K562 (cell line): ENCODE results near the gene SLC25A36. TPM values are rescaled to one million over a fixed set of nuclear protein-coding genes. Genes with fewer than 3 reads are reported as not detected.

ENCODE experiments used
- ATAC-seq: fragments of 200-7000 bp; cut with Tn5 transposase; 3 replicates; pipeline ENCODE4 v1.9.1; 2020; ENCODE audit warnings: moderate library complexity
- BruUV-seq: library from RNA; stranded (reverse); fragments of 400-500 nt; replicated peaks from 2 replicates; lab custom pipeline; 2021; lab: Mats Ljungman, UMichigan
- CTCF ChIA-PET: fragments of 300-600 bp; formaldehyde crosslinking; extraction: SDS; loops from one replicate; lab custom pipeline; 2021; ENCODE audit warnings: low intra/inter-chr PET ratio; lab: Yijun Ruan, JAX
- POLR2A ChIA-PET: fragments of 300-600, 350-650 bp; sonication (Branson Sonifier 250); formaldehyde crosslinking; extraction: SDS; loops from one replicate; lab custom pipeline; 2021; ENCODE audit warnings: antibody characterized with exemption, inconsistent platforms; lab: Yijun Ruan, JAX
- DNase-seq, 4 experiments: peaks; one replicate each; pipeline versions ENCODE4 v3.0.0 to v3.0.0-alpha.2; 2011 to 2018; ENCODE audit warnings: low spot score in 3 of 4, mixed read lengths in 3 of 4; ENCODE audit errors: extremely low read depth in 1 of 4
- FAIRE-seq: peaks from 2 replicates; lab custom pipeline; 2011; peaks lifted over from hg19 to GRCh38; lab: Jason Lieb, UNC
- H2AFZ ChIP-seq: 2 replicates; pipeline ENCODE4 v1.6.0; 2011; ENCODE audit warnings: low read depth, low read length, control low read depth, inconsistent platforms
- H3K27ac ChIP-seq: fragments of 200-600 bp; 3 replicates; pipeline ENCODE4 v1.8.0; 2011; ENCODE audit warnings: low read depth, mild to moderate bottlenecking, control low read depth, inconsistent platforms, low read length, moderate library complexity, mixed read lengths; ENCODE audit errors: extremely low read depth
- H3K27me3 ChIP-seq, 2 experiments: fragments of 300-600 bp in 1 of 2; 2 replicates in 1 of 2; 3 replicates in 1 of 2; pipeline versions ENCODE4 v1.6.0 to v1.8.0; 2011; ENCODE audit warnings: inconsistent platforms in 2 of 2, low read length in 2 of 2, mild to moderate bottlenecking in 1 of 2, mixed read lengths in 1 of 2, moderate library complexity in 1 of 2; ENCODE audit not compliant: control insufficient read depth in 2 of 2, insufficient read depth in 2 of 2
- H3K36me3 ChIP-seq: fragments of 300-600 bp; 3 replicates; pipeline ENCODE4 v1.8.0; 2011; ENCODE audit warnings: mild to moderate bottlenecking, low read length, inconsistent platforms; ENCODE audit not compliant: control insufficient read depth, insufficient read depth
- H3K4me1 ChIP-seq, 2 experiments: fragments of 200-600 bp in 1 of 2; replicated peaks in 1 of 2; 2 replicates in 1 of 2; 3 replicates in 1 of 2; pipeline versions ENCODE4 v1.5.1 to v1.8.0; 2011; ENCODE audit warnings: inconsistent platforms in 2 of 2, low read length in 2 of 2, mild to moderate bottlenecking in 1 of 2, mixed read lengths in 1 of 2, moderate library complexity in 1 of 2; ENCODE audit not compliant: control insufficient read depth in 2 of 2, insufficient read depth in 2 of 2
- H3K4me2 ChIP-seq: 2 replicates; pipeline ENCODE4 v1.6.1; 2011; ENCODE audit warnings: low read length, control low read depth, inconsistent platforms, mixed read lengths; ENCODE audit not compliant: insufficient read depth
- H3K4me3 ChIP-seq: fragments of 200-600 bp; sonication (generic), shearing (Covaris generic); 2 replicates; pipeline ENCODE4 v1.5.1; 2016; ENCODE audit warnings: control low read depth, inconsistent platforms
- H3K79me2 ChIP-seq: fragments of 200-600 bp; 3 replicates; pipeline ENCODE4 v1.8.0; 2011; ENCODE audit warnings: low read length, inconsistent platforms; ENCODE audit not compliant: control insufficient read depth, insufficient read depth
- H3K9ac ChIP-seq, 2 experiments: 2 replicates each; pipeline versions ENCODE4 v1.6.0 to v1.6.1; 2011; ENCODE audit warnings: low read depth in 2 of 2, low read length in 2 of 2, control low read depth in 1 of 2, inconsistent platforms in 1 of 2, mild to moderate bottlenecking in 1 of 2, mixed read lengths in 1 of 2; ENCODE audit not compliant: insufficient read depth in 1 of 2
- H3K9me1 ChIP-seq: one replicate; pipeline ENCODE4 v1.6.0; 2011; ENCODE audit warnings: inconsistent platforms, mild to moderate bottlenecking, low read length, moderate library complexity; ENCODE audit not compliant: control insufficient read depth, insufficient read depth
- H3K9me3 ChIP-seq: replicated peaks from 2 replicates; pipeline ENCODE4 v1.5.1; 2011; ENCODE audit warnings: low read depth, low read length, inconsistent platforms; ENCODE audit not compliant: control insufficient read depth, insufficient read depth
- H4K20me1 ChIP-seq: replicated peaks from 2 replicates; pipeline ENCODE4 v1.6.1; 2011; ENCODE audit warnings: low read length, inconsistent platforms, mixed read lengths; ENCODE audit not compliant: control insufficient read depth, insufficient read depth
- ELF4 ChIP-seq: fragments of 450-650 bp; formaldehyde crosslinking; IDR thresholded peaks from 2 replicates; pipeline ENCODE4 v1.4.0; 2022; ENCODE audit warnings: missing genetic modification characterization
- HMGN3 ChIP-seq: IDR thresholded peaks from 2 replicates; pipeline ENCODE4 v1.6.1; 2011; ENCODE audit warnings: borderline replicate concordance, low read depth, mild to moderate bottlenecking, mixed read lengths, low read length; ENCODE audit not compliant: insufficient read length; ENCODE audit errors: extremely low read depth
- IRF9 ChIP-seq: fragments of 450-650 bp; IDR thresholded peaks from 2 replicates; pipeline ENCODE4 v1.6.1; 2016; ENCODE audit warnings: missing biosample characterization, missing genetic modification characterization
- JUNB ChIP-seq: fragments of 450-650 bp; formaldehyde crosslinking; conservative IDR thresholded peaks from 2 replicates; pipeline ENCODE4 v1.4.0; 2020; ENCODE audit warnings: mild to moderate bottlenecking
- MITF ChIP-seq: IDR thresholded peaks from 2 replicates; pipeline ENCODE4 v1.6.1; 2014; ENCODE audit warnings: antibody characterized with exemption
- MTA1 ChIP-seq: fragments of 450-650 bp; IDR thresholded peaks from 2 replicates; pipeline ENCODE4 v1.6.1; 2017; ENCODE audit warnings: borderline replicate concordance
- TAF7 ChIP-seq: fragments of 450-650 bp; IDR thresholded peaks from 2 replicates; pipeline ENCODE4 v1.6.1; 2016; ENCODE audit warnings: missing genetic modification characterization, missing compliant biosample characterization
- TCFL5 ChIP-seq: fragments of 250-450 bp; sonication (Bioruptor Pico); conservative IDR thresholded peaks from 2 replicates; pipeline ENCODE4 v1.6.1; 2021; ENCODE audit warnings: mild to moderate bottlenecking, moderate library complexity, matching md5 sums
- TSC22D4 ChIP-seq: fragments of 450-650 bp; IDR thresholded peaks from 2 replicates; pipeline ENCODE4 v1.6.1; 2016; ENCODE audit warnings: missing genetic modification characterization, missing biosample characterization, control low read depth
- ZBTB49 ChIP-seq: sonication (generic); formaldehyde crosslinking; IDR thresholded peaks from 2 replicates; pipeline ENCODE4 v1.8.0; 2022; ENCODE audit warnings: missing genetic modification reagents, mild to moderate bottlenecking, borderline replicate concordance
- ZKSCAN8 ChIP-seq: fragments of 200-800 bp; sonication (Bioruptor generic); IDR thresholded peaks from 2 replicates; pipeline ENCODE4 v1.6.1; 2016; ENCODE audit warnings: missing genetic modification characterization, missing compliant biosample characterization
- ZNF212 ChIP-seq: fragments of 450-650 bp; formaldehyde crosslinking; IDR thresholded peaks from 2 replicates; pipeline ENCODE4 v1.4.0; 2020; ENCODE audit warnings: mild to moderate bottlenecking
- ZNF324 ChIP-seq: fragments of 250-450 bp; sonication (Bioruptor Pico); IDR thresholded peaks from 2 replicates; pipeline ENCODE4 v1.4.0; 2020; ENCODE audit warnings: mild to moderate bottlenecking
- ZZZ3 ChIP-seq: fragments of 450-650 bp; IDR thresholded peaks from 2 replicates; pipeline ENCODE4 v1.6.1; 2016; ENCODE audit warnings: antibody characterized with exemption, mild to moderate bottlenecking, moderate library complexity
- WGBS: fragments of 100-300 bp; shearing (Covaris generic); methylation state at CpG from one replicate; pipeline ENCODE4 v1.1.6; 2016; ENCODE audit warnings: low coverage, mixed read lengths; ENCODE audit not compliant: insufficient coverage; ENCODE audit errors: missing lambda C conversion rate; 5-methylcytosine and 5-hydroxymethylcytosine counted together
- in situ Hi-C: fragments of 300-500 bp; cut with MboI; formaldehyde crosslinking; loops from 4 replicates; pipeline ENCODE4 v1.15.0; 2018; ENCODE audit warnings: inconsistent platforms, mixed read lengths
- intact Hi-C: fragments of 100-400 bp; cut with micrococcal nuclease; formaldehyde crosslinking; loops from 2 replicates; pipeline ENCODE4 v1.14.2; 2022
- polyA plus RNA-seq, 8 experiments: library from polyadenylated mRNA; depleted of rRNA in 4 of 8; stranded (reverse) in 5 of 8; unstranded in 3 of 8; fragments of >200 nt; fragmentation: Nextera tagmentation in 2 of 8; fragmentation: Illumina TruSeq in 1 of 8; extraction: Ambion mirVana in 2 of 8; extraction: Trizol in 1 of 8; gene quantifications; 2 replicates each; pipeline versions ENCODE4 v1.2.1 to v1.2.3, GENCODE V29; 2011 to 2014; ENCODE audit warnings: inconsistent platforms in 1 of 8, missing spikeins in 1 of 8
- total RNA-seq, 7 experiments: library from RNA; depleted of rRNA in 6 of 7; stranded (reverse); fragments of >200 nt in 6 of 7; fragmentation: Illumina TruSeq in 2 of 7; extraction: Trizol in 2 of 7; gene quantifications; 2 replicates each; pipeline versions ENCODE4 v1.2.1 to v1.2.3, GENCODE V29; 2011 to 2021; ENCODE audit warnings: low replicate concordance in 1 of 7

Gene SLC25A36
- total and polyA plus RNA-seq, 9 of the 15 experiments (the other 6 are each of a cell fraction or from before 2014, with no cell fraction given), result 12.0 to 95.3 (median 43.3) TPM

- whole genome bisulfite sequencing, result 0% methylated on average over 1 of the region's 1 CpG
- no peak for FAIRE-seq
- BruUV-seq, result no TSS peak
- CTCF ChIA-PET, result no interaction called here
- H3K9me3 ChIP-seq, result no peaks in the 10 kb centered on the region
- in situ Hi-C loops (loop anchor here (25.0 kb wide), 1 partner anchor 181 kb away; no protein-coding TSS in a partner anchor), intact Hi-C loops (no loop called here)
- no peaks in the 10 kb centered on the region for H3K36me3 ChIP-seq
- H3K79me2 ChIP-seq, result no peaks in the 10 kb centered on the region
- H3K4me1 ChIP-seq, result no peaks in the 10 kb centered on the region
- no peak overlapping the region for H2AFZ ChIP-seq
- DNase-seq, result no peak
- no peaks in the 10 kb centered on the region for H3K9me1 ChIP-seq
- H3K27me3 ChIP-seq, result peaks cover 0 to 6% of the 10 kb centered on the region in 2 experiments; a peak in 1 of 5 replicates
- H3K27ac ChIP-seq, result no peak overlapping the region
- no peak for ATAC-seq
- POLR2A ChIA-PET, result interaction anchor here (1.2 to 1.3 kb wide), 3 partner anchors 14 to 1343 kb away, joined by 3 to 4 read pairs (median 4); no protein-coding TSS in a partner anchor
- TF ChIP-seq JUNB (CRISPR knock-in tag), result no peak
- TF ChIP-seq MITF, result no peak
- TF ChIP-seq ZZZ3, result no peak
- TF ChIP-seq ZKSCAN8 (CRISPR knock-in tag), result no peak
- no peak for TF ChIP-seq HMGN3
- TF ChIP-seq ZNF324 (CRISPR knock-in tag), result no peak
- no peak for TF ChIP-seq MTA1
- no peak for TF ChIP-seq TCFL5 (CRISPR knock-in tag)
- no peak for TF ChIP-seq ELF4 (CRISPR knock-in tag)
- no peak for TF ChIP-seq TSC22D4 (tag)
- no peak for TF ChIP-seq TAF7 (tag)
- TF ChIP-seq ZNF212 (CRISPR knock-in tag), result no peak
- no peak for TF ChIP-seq IRF9
- no peak for TF ChIP-seq ZBTB49 (CRISPR knock-in tag)
- TF ChIP-seq, all 486 proteins: peak for 0
- no peak overlapping the region for H3K4me2 ChIP-seq
- no peak overlapping the region for H3K4me3 ChIP-seq
- H4K20me1 ChIP-seq, result no peaks in the 10 kb centered on the region
- no peak overlapping the region for H3K9ac ChIP-seq
Measured at GRCh38 chr3:141006344-141006743, 64.7 kb downstream of the SLC25A36 start.
